ENCODE data around the gene MRAP2.

The MRAP2 gene

DNA sequence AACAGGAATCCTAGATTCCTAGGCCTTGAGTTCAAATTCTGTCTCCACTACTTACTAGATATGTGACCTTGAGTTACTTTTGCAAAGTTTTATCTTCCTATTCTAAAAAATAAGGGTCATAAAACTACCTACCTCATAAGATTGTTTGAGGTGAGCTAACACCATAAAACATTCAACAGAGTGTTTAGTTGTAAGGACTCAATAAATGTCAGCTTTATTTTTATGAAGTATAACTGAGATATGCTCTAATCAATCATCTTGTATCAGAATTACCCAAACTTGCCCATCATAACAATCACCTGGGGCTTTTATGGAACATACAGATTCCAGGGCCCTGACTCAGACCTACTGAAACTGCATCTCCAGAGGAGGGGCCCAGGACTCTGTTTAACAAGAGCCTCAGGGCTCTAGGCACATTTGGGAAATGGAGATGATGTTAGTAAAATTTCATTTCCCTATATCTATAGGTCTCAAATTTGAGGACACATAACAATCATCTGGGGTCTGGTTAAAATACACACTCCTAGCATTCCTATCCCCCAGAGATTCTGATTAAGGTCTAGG is 35.5 kb upstream of the MRAP2 start:
- H3K4me1 ChIP-seq, result no peaks in the 10 kb centered on the region
- TF ChIP-seq, protein P1, sequence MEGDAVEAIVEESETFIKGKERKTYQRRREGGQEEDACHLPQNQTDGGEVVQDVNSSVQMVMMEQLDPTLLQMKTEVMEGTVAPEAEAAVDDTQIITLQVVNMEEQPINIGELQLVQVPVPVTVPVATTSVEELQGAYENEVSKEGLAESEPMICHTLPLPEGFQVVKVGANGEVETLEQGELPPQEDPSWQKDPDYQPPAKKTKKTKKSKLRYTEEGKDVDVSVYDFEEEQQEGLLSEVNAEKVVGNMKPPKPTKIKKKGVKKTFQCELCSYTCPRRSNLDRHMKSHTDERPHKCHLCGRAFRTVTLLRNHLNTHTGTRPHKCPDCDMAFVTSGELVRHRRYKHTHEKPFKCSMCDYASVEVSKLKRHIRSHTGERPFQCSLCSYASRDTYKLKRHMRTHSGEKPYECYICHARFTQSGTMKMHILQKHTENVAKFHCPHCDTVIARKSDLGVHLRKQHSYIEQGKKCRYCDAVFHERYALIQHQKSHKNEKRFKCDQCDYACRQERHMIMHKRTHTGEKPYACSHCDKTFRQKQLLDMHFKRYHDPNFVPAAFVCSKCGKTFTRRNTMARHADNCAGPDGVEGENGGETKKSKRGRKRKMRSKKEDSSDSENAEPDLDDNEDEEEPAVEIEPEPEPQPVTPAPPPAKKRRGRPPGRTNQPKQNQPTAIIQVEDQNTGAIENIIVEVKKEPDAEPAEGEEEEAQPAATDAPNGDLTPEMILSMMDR (IDR thresholded peaks at IDR 0.05), result no peak

DNA sequence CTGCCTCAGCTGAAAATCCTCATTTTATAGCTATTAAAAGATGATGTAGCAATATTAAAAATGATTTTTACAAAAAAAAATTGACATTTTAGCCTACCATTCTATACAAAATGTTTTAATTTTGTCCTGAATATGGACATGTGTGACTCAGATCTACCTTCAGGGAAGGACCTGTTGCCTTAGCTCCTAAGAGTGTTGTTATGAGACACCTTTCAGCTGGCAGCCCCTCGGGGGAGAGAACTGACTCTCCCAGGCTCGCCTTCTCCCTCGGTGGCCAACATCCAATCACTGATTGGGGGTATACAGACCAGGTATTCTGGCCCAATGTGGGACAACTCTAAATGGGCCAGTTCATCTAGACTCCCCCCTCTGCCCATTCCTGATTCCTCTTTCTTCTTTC is 32.5 kb upstream of the MRAP2 start:
- no peaks in the 10 kb centered on the region for H3K4me1 ChIP-seq
- no peaks in the 10 kb centered on the region for H3K27me3 ChIP-seq (ENCODE audit: control insufficient read depth, insufficient read depth, low read length)
- TF ChIP-seq, protein P1 (IDR thresholded peaks at IDR 0.05), result no peak
- H3K4me3 ChIP-seq (ENCODE audit: low read depth, low read length), result no peak overlapping the region
- H3K9ac ChIP-seq, result no peak overlapping the region
- no peak overlapping the region for H2AFZ ChIP-seq
- H3K79me2 ChIP-seq, result no peaks in the 10 kb centered on the region
- no peak overlapping the region for H3K4me2 ChIP-seq (ENCODE audit: low read length)
- H3K9me3 ChIP-seq (ENCODE audit: control insufficient read depth, low read length), result no peaks in the 10 kb centered on the region
- no peak overlapping the region for H3K27ac ChIP-seq
- H3K36me3 ChIP-seq (ENCODE audit: control insufficient read depth, insufficient read depth, low read length), result no peaks in the 10 kb centered on the region

More for the DNA sequence above, 35.5 kb upstream of the MRAP2 start:
- no peak overlapping the region for H3K4me3 ChIP-seq (ENCODE audit: low read depth, low read length)
- H3K9ac ChIP-seq, result no peak overlapping the region
- no peak overlapping the region for H3K27ac ChIP-seq
- no peaks in the 10 kb centered on the region for H3K9me3 ChIP-seq (ENCODE audit: control insufficient read depth, low read length)
- H3K36me3 ChIP-seq (ENCODE audit: control insufficient read depth, insufficient read depth, low read length), result no peaks in the 10 kb centered on the region
- H3K4me2 ChIP-seq (ENCODE audit: low read length), result no peak overlapping the region
- H2AFZ ChIP-seq, result no peak overlapping the region
- H3K27me3 ChIP-seq (ENCODE audit: control insufficient read depth, insufficient read depth, low read length), result no peaks in the 10 kb centered on the region
- no peaks in the 10 kb centered on the region for H3K79me2 ChIP-seq

DNA sequence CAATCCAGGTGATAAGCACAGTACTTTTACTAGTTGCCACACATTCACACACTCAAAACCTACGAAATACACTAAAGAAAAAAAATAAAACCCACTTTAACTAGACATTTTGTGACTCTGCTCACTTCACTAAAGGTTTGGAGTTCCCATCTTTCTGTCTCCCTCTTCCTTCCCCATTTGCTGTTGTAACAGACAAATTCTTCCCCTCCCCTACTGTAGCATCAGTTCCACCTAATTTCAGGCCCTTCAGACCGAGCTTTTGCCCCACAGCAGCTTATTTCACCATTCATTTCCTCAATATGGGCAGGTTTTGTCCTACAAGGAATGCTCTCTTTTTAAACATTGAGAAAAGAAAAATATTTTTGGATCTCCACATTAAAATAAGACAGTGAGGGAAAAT is 31.3 kb upstream of the MRAP2 start:
- Histone ChIP-seq H3K27ac (no peak overlapping the region), H2AFZ (no peak overlapping the region), H3K4me3 (ENCODE audit: low read depth, low read length) (no peak overlapping the region), H3K36me3 (ENCODE audit: control insufficient read depth, insufficient read depth, low read length) (no peaks in the 10 kb centered on the region), H3K9ac (no peak overlapping the region), H3K4me1 (no peaks in the 10 kb centered on the region), H3K79me2 (no peaks in the 10 kb centered on the region), H3K4me2 (ENCODE audit: low read length) (no peak overlapping the region), H3K9me3 (ENCODE audit: control insufficient read depth, low read length) (no peaks in the 10 kb centered on the region), H3K27me3 (ENCODE audit: control insufficient read depth, insufficient read depth, low read length) (no peaks in the 10 kb centered on the region)
- TF ChIP-seq, protein P1 (IDR thresholded peaks at IDR 0.05), result no peak

DNA sequence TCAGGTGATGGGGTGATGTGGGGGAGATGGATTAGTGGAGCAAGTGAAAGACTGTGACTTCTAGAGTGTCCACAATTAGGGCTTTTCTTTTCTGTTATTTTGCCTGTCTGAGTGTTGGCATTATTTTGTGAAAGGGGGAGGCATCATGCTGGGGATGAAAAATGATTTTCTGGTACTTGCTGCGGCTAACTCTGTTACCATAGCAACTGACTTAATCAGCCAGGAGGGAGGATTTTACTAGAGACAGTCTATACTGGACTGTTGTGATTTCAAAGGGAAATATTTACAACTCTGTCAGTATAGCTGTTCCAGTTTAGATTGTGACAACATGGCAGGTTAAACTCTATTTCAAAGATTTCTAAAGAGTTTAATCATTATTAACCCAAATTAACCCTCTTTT is 30.4 kb upstream of the MRAP2 start:
- H3K4me3 ChIP-seq (ENCODE audit: low read depth, low read length), result no peak overlapping the region
- no peak overlapping the region for H3K9ac ChIP-seq
- H3K27ac ChIP-seq, result no peak overlapping the region
- TF ChIP-seq, protein P1 (IDR thresholded peaks at IDR 0.05), result no peak
- no peak overlapping the region for H2AFZ ChIP-seq
- H3K27me3 ChIP-seq (ENCODE audit: control insufficient read depth, insufficient read depth, low read length), result no peaks in the 10 kb centered on the region
- H3K79me2 ChIP-seq, result no peaks in the 10 kb centered on the region
- no peaks in the 10 kb centered on the region for H3K9me3 ChIP-seq (ENCODE audit: control insufficient read depth, low read length)
- no peaks in the 10 kb centered on the region for H3K36me3 ChIP-seq (ENCODE audit: control insufficient read depth, insufficient read depth, low read length)
- H3K4me1 ChIP-seq, result no peaks in the 10 kb centered on the region
- H3K4me2 ChIP-seq (ENCODE audit: low read length), result no peak overlapping the region

DNA sequence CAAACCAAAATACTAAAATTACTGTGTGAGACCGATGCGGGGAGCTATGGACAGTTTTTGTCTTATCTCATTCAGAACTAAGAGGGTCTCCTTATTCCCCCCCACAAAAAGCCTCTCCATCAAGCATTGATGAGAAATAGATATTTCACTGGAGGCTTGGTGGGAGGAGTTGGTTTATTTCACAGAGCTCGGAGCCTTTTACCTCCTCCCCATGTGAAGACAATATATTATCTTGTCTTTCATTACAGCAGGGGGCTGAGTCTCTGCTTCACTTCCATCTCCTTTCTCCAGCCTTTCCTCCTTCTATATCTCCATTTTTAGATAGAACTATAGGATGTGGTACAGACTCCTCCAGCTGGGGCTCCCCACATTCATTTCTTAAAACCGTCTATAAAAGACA is 29.9 kb upstream of the MRAP2 start:
- Histone ChIP-seq H3K9ac (no peak overlapping the region), H3K27ac (no peak overlapping the region), H2AFZ (no peak overlapping the region), H3K9me3 (ENCODE audit: control insufficient read depth, low read length) (no peaks in the 10 kb centered on the region), H3K4me1 (no peaks in the 10 kb centered on the region), H3K36me3 (ENCODE audit: control insufficient read depth, insufficient read depth, low read length) (no peaks in the 10 kb centered on the region), H3K27me3 (ENCODE audit: control insufficient read depth, insufficient read depth, low read length) (no peaks in the 10 kb centered on the region), H3K79me2 (no peaks in the 10 kb centered on the region), H3K4me2 (ENCODE audit: low read length) (no peak overlapping the region), H3K4me3 (ENCODE audit: low read depth, low read length) (no peak overlapping the region)
- TF ChIP-seq, protein P1 (IDR thresholded peaks at IDR 0.05), result no peak

Measured in parathyroid adenoma (tissue), 2 donors.